NCI-H2081 (cell line): ENCODE results near the gene KMT2C.

Source experiments
- DNase-seq, 2 experiments: peaks; one replicate each; lab custom pipeline; 2025; lab: John Stamatoyannopoulos, UW

Gene KMT2C

GRCh38 chr7:152105205-152105604 lies 330.6 kb downstream of the KMT2C start:
- DNase-seq, result no peak

- DNase-seq, result no peak
Measured at GRCh38 chr7:152103691-152104090, 332.1 kb downstream of the KMT2C start.

- no peak for DNase-seq
Measured at GRCh38 chr7:152103066-152103465, 332.7 kb downstream of the KMT2C start.

GRCh38 chr7:152097330-152097729 lies 338.5 kb downstream of the KMT2C start:
- DNase-seq, result no peak

- no peak for DNase-seq
Measured at GRCh38 chr7:152095771-152096170, 340.0 kb downstream of the KMT2C start.

- DNase-seq, result no peak
Measured at GRCh38 chr7:152093717-152094116, 342.1 kb downstream of the KMT2C start.

- no peak for DNase-seq
Measured at GRCh38 chr7:152090747-152091146, 345.1 kb downstream of the KMT2C start.

- DNase-seq, result no peak
Measured at GRCh38 chr7:152089183-152089582, 346.6 kb downstream of the KMT2C start.

- DNase-seq, result no peak
Measured at GRCh38 chr7:152086513-152086912, 349.3 kb downstream of the KMT2C start.

- no peak for DNase-seq
Measured at GRCh38 chr7:152085131-152085530, 350.7 kb downstream of the KMT2C start.
